HG02852 (cell line): ENCODE results near the gene SMC3.

ENCODE experiments used
- ATAC-seq: cut with Tn5 transposase; IDR thresholded peaks from one replicate; pipeline ENCODE4 v1.9.1; 2021; ENCODE audit warnings: mild to moderate bottlenecking, moderate library complexity; ENCODE audit not compliant: unreplicated experiment

The SMC3 gene

GRCh38 chr10:110544958-110545537, 22.4 kb upstream of the SMC3 start:
- ATAC-seq, result no peak

GRCh38 chr10:110546077-110546476, 21.4 kb upstream of the SMC3 start:
- no peak for ATAC-seq

GRCh38 chr10:110546499-110547110, 20.9 kb upstream of the SMC3 start:
- ATAC-seq, result no peak

DNA sequence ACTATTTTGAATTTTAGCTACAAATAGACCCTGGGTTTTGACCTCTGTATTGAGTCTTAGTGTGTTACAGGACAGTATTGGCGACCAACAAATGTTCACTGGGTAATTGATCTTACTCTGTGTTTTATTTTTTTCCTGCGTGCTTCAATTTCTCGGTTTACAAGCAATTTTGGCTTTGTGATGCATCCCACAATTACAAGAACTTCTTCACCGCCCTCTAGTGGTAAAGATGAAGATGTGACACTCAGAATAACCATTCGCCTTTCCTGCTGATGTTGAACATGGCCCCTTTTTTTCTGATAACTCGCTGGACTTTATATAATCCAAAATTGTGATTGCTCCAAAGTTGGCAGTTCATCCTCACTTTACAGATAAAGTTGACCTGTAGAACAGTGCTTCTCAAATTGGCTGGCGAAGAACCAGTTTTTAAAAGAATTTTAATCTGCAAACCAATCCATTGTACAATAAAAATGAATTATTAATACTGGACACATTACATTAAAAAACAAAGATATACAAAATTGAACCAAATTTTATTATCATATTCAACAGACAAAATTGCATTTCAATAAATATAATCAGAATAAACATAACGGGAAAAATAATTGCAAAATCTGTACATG, 20.2 kb upstream of the SMC3 start:
- no peak for ATAC-seq

DNA sequence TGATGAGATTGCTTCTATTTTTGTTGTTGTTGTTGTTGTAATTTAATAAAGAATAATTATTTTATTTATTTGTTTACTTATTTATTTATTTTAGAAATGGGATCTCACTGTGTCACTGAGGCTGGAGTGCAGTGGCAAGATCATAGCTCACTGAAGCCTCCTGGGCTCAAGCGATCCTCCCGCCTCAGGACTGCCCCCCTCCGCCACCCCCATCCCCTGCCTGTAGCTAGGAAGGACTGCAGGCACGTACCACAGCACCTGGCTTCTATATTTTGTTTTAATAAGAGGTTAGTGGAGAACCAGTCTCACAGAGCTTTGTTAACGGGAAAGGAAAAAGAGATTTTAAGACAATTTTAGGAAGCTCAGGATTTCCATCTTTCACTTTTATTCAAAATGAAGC, 19.5 kb upstream of the SMC3 start:
- no peak for ATAC-seq

DNA sequence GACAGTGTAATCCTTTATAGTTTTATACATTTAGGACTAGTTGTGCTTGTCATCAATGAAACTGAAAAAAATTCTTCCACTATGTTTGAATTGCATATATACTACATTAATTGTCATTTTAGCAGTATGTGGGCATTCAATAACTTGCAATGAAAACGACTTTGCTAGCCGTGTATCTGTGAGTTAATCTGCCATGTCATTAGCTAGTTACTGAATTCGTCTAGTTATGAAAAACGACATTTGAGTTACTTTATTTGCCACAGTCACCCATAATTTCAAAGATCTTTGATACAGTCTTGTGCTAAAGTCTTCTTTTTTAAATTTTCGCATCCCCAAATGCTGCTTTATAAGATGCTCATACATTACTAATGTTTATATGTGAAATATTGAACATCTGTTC, 18.3 kb upstream of the SMC3 start:
- ATAC-seq, result no peak

- ATAC-seq, result no peak
Measured at GRCh38 chr10:110553905-110554304, 13.6 kb upstream of the SMC3 start.

GRCh38 chr10:110556296-110556695, 11.2 kb upstream of the SMC3 start:
- no peak for ATAC-seq

DNA sequence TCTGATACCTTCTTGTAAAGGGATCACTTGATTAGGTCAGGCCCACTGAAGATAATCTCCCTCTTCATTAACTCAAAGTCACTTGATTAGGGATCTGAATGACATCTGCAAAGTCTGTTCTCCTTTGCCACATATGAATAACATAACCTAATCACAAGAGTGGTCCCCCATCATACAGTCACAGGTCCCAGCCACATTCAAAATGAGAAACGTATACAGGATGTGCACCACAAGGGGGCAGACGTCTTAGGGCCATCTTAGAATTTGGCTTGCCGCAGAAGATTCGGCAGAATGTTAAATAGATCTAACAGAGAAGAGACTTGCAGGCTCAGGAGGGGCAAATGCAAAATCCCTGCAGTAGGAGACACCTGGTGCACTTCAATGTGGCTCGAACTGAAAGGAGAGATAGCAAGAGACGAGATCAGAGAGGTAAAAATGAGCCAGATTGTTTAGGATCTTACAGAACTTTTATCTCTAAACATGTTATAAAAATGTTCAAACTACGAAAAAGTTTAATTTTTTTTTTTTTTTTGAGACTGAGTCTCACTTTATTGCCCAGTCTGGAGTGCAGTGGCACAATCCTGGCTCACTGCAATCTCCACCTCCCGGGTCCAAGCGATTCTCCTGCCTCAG, 10.4 kb upstream of the SMC3 start:
- peak; percentile 80 for ATAC-seq

GRCh38 chr10:110558041-110558440, 9.5 kb upstream of the SMC3 start:
- no peak for ATAC-seq

- ATAC-seq, result no peak
Measured at GRCh38 chr10:110560012-110560411, 7.5 kb upstream of the SMC3 start.

GRCh38 chr10:110561292-110561691, 6.2 kb upstream of the SMC3 start:
- ATAC-seq, result no peak

DNA sequence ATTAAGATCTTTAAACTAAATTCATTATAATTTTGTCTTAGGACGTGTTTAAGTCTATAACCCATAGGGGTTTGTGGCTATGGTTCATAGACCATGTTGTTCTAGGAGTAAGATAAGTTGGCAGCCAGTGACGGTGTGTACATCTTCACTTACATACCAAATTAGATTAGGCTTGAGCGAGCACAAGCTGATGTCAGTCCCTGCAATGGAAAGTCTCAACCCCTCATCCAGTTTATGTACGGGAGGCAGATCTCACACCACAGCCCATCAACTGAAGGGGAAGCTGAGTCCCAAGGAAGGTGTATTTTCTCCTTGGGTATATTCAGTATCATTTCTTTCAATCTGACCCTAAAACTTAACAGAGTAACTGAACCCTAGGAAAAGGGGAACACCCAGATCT, 5.1 kb upstream of the SMC3 start:
- ATAC-seq, result no peak

DNA sequence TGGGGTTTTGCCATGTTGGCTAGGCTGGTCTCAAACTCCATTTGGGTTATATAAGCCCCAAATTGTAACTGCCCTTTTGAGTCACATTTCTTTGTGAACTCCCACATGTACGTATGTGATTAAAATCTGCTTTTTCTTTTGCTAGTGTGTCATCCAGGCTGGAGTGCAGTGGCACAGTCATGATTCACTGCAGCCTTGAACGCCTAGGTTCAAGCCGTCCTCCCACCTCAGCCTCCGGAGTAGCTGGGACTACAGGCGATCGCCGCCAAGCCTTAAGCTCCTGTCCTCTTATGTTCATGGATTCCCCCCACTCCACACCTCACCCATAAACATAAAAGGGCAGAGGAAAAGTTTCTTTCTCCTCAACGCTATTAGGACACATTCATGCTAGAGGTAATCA, 4.4 kb upstream of the SMC3 start:
- ATAC-seq, result no peak

DNA sequence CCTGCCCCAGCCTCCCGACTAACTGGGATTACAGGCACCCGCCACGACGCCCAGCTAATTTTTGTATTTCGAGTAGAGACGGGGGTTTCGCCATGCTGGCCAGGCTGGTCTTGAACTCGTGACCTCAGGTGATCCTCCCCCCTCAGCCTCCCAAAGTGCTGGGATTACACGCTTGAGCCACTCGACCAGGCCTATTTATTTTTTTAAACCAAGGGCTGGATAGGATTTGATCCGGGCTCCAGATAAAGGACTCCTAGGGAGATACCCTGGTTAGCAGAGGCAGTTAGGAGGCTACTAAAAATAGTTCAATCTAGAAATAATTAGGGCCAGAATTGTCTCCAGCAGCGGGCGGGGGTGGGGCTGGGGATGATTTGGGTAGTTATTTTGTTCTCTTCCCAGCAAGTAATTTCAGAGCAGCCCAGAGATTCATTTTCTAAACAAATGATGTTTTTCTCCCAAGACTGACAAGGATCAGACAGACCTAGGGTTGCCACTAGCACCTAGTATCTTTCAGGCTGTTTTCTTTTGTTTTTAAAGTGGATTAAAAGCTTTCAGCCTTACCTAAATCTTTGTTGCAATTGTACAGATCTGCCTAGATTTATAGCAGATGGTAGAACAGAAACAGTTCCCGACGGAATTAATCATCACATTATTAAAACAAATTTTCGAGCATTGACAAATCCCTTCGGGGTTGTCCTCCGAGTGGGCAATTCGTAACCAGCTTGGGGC, 859 bp upstream of the SMC3 start:
- ATAC-seq, result no peak

DNA sequence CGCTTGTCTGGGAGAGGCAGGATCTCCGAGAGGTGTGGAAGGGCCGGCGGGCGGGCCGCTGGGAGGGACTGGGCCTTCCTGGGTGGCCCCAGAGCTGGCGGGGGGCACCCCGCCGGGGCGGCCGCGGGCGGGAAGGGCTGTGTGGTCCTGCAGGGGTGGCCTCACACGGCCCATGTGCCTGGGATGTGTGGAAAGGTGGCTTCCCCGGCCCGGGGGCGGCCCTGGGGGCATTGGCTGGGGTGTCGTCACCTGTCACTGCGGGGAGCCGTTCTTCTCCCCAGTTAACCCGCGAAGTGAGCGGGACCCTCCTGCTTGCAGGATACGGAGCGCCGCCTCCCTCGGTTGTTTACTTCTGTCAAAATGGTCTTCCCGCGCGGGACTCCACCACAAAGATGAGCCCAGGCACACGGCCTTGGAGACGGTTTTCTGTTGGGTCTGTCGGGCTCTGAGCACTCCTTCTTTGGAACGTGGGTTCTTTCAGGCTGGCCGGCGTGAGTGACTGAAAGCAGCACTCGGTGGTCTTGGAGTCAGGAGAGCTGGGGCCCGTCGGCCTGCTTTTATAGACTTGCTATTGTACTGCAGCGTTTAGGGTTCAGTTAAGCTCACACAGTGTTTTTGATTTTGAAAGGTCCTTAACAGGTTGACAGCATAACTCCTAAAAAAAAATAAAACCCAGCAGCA, 700 bp downstream of the SMC3 start:
- ATAC-seq, result peak; percentile 43

DNA sequence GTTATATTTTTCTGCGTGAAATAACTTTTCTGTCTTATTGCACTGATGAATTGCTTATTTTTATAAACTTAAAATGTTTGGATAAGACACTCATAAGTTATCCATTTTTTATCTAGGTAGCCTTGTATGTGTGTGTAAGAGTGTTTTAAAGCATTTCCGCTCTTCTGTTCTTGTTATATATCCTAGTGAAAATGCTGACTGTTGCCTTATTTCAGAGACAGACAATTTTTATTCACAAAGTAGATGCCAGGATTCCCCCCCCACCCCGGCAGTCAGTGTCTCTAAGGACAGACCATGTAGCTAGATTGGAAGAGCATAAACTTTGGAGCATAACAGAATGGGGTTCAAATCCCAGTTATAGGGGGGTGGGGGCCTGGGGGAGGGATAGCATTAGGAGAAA, 1.6 kb downstream of the SMC3 start:
- ATAC-seq, result no peak

GRCh38 chr10:110569736-110570135, 2.2 kb downstream of the SMC3 start:
- no peak for ATAC-seq

DNA sequence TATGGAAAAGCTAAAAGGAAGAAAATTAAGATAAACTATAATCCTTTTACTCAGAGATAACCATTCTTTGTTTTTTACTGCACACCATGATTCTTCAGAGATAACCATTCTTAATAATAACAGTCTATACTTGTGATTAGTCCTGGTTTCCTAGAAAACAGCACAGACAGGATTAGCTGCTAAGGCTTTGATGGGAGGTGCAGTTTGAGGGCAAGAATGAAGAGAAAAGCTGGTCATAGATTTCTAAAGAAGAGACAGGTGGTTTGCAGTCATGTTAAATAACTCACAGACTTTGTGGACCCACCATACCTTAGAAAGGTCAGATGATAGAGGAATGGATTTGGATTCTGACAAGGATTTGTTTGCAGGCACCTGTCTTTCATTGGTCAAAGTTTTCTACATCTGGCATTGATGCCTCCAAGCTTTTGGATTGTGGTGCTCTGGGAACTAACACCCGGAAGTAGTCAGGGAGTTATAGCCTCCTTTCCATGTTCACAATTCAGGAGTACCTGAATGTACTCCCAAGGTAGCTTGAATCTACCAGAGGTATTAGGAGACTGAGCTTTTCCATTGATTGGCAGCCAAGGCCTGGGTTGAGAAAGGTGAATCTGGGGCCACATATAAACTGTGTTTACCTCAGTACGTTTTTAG, 3.7 kb downstream of the SMC3 start:
- no peak for ATAC-seq

- no peak for ATAC-seq
Measured at GRCh38 chr10:110572862-110573261, 5.4 kb downstream of the SMC3 start.

GRCh38 chr10:110574420-110574819, 6.9 kb downstream of the SMC3 start:
- ATAC-seq, result no peak
